ENCODE results near the gene SNRPD3. TPM values are rescaled to one million over a fixed set of nuclear protein-coding genes. Genes with fewer than 3 reads are reported as not detected.
"Not testable (repeated sequence)": the region's sequence is repeated elsewhere in the genome, so short reads cannot be mapped to it uniquely, and the experiment has no call there.

The SNRPD3 gene
- total RNA-seq, 1 donor from 2014 or later: 37.7 TPM

DNA sequence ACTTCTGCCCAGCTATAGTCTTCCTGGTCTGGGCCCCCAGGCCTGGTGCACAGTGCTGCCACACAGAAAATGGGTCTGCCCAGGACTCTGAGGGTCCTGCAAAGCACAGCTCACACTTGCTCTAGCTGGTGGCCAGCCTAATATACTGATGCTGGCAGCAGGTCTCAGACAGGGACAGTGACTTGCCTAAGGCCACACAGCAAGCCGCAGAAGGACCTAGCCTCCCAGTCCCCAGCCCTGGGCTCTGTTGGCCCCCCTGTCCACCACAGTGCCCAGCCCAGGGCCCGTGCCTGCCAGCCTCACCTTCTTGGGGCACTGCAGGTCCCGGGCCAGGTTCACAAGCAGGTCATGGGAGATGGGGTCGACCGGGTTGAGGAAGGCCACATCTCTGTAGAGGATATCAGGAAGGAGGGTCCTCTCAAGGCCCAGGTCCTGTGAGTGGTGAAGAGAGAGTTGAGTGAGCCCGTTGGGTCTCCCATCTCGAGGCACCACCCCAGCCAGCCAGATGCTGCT is 33.8 kb downstream of the SNRPD3 start:
- DNase-seq (ENCODE audit: low spot score) (no peak), ATAC-seq (no peak)

DNA sequence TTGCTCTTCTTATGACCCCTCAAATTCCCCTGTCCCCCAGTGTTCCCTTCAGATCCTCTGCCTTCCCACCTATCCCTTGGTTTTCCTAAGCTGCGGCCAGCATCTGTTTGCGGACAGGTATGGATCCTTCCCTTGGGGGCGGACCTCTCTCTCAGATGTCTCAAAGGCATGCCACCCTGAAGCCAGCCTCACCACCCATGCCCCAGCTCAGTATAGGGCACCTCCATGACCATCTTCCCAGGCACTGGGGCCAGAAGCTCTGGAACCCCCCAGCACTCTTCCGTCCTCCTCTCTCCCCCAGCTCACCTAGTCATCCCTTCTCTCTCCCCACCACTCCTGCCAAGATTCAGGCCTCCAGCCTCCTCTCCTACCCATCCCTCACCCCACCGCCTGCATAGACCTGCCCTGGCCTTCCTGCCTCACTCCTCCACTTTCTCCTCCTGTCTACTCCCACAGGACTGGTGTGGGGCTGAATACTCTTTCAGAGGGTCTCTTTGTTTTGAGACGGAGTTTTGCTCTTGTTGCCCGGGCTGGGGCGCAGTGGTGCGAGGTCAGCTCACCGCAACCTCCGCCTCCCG is 34.9 kb downstream of the SNRPD3 start:
- no peak for DNase-seq (ENCODE audit: low spot score)
- ATAC-seq: no peak

- no peak for ATAC-seq
- no peak for DNase-seq (ENCODE audit: low spot score)
Measured at GRCh38 chr22:24591286-24591830, 35.6 kb downstream of the SNRPD3 start.

- no peak for DNase-seq (ENCODE audit: low spot score)
- no peak for ATAC-seq
Measured at GRCh38 chr22:24592058-24592850, 36.5 kb downstream of the SNRPD3 start.

GRCh38 chr22:24592851-24593558 is 37.2 kb downstream of the SNRPD3 start, which contains the start of gene LRRC75B:
Gene LRRC75B, minus strand, starts transcription at chr22:24593073. Its CDS starts 34 bp downstream, at chr22:24593039.
- ATAC-seq: peak; percentile 83
- peak; percentile 98 for DNase-seq (ENCODE audit: low spot score)

GRCh38 chr22:24593559-24593835 is 37.7 kb downstream of the SNRPD3 start:
- not testable (repeated sequence) for DNase-seq (ENCODE audit: low spot score); ATAC-seq

DNA sequence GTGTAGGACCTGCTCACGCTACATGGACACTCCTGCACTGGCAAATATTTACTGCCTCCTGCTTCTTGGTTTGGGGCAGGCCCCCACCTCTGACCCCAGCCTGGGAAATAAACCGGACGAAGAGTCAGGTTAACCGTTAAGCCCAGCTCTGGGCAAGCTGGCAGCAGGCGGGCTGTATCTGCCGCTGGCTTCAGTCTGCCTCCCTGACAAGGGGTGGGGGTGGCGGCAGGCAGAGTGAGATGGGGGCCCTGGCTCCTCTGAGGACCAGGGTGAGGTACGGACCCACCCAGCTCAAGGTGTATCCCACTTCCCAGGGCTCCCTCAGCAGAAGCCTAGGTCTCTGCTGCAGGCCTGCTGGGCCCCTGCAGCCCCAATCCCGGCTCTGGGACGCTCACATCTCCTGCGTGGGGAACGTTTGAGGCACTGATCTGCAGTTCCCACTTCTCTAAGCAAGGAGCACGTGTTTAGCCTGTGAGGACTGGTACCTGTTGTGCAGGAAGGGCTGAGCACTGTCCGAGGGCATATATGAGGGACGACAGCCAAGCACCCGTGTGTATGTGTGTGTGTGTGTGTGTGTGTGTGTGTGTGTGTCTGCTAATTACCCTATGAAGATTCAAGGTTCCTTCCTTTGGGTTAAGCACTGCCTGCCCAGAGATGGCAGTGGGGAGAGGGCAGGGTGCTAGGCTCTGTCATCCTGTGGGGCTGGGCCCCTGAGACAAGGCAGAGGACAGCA is 38.2 kb downstream of the SNRPD3 start:
- DNase-seq (ENCODE audit: low spot score) (peak; percentile 91), ATAC-seq (peak; percentile 72)

GRCh38 chr22:24594569-24595120 is 38.8 kb downstream of the SNRPD3 start:
- ATAC-seq: peak; percentile 12
- no peak for DNase-seq (ENCODE audit: low spot score)

DNA sequence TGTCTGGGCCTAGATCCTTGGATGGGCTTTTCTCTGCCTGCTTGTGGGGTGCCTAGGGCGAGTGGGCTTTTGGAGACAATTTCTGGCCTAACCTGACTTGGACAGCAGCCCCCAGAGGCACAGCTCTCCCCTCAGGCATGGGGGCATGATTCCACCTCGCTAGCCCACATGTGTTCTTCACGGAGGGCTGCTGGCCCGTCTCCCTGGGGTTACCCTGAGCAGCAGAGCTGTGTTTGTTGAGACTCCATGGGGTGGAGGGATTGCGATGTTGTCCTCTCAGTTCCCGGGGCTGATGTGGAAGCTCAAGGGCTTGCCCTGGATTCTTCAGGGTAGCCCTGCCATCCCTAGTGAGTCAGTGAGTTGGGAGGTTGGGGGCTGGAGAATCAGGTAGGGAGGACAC is 39.4 kb downstream of the SNRPD3 start:
- DNase-seq (ENCODE audit: low spot score) (no peak), ATAC-seq (no peak)

- DNase-seq (ENCODE audit: low spot score) (no peak), ATAC-seq (no peak)
Measured at GRCh38 chr22:24595863-24596262, 40.1 kb downstream of the SNRPD3 start.

GRCh38 chr22:24597076-24597475 is 41.3 kb downstream of the SNRPD3 start:
- not testable (repeated sequence) for ATAC-seq; DNase-seq (ENCODE audit: low spot score)

DNA sequence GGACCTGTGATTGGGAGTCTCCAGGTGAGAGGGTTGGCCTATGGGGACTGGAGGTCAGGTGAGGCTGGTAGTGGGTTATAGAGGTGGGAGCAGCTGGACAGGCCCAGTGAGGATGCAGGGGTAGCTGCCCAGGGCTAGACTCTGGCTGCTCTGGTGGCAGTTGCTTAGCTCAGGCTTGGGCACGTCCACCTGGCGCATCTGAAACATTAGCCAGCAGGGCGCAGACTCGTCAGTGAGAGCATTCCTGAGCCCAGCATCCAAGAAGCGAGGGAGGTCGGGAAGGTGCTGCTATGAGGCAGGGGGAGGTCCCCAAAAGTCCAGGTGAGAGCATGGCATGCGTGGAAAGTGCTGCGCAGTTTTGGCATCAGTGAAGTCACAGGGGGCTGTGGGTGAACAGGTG is 43.7 kb downstream of the SNRPD3 start:
- ATAC-seq (no peak), DNase-seq (ENCODE audit: low spot score) (no peak)

- ATAC-seq; DNase-seq (ENCODE audit: low spot score): not testable (repeated sequence)
Measured at GRCh38 chr22:24599958-24600715, 44.3 kb downstream of the SNRPD3 start.

DNA sequence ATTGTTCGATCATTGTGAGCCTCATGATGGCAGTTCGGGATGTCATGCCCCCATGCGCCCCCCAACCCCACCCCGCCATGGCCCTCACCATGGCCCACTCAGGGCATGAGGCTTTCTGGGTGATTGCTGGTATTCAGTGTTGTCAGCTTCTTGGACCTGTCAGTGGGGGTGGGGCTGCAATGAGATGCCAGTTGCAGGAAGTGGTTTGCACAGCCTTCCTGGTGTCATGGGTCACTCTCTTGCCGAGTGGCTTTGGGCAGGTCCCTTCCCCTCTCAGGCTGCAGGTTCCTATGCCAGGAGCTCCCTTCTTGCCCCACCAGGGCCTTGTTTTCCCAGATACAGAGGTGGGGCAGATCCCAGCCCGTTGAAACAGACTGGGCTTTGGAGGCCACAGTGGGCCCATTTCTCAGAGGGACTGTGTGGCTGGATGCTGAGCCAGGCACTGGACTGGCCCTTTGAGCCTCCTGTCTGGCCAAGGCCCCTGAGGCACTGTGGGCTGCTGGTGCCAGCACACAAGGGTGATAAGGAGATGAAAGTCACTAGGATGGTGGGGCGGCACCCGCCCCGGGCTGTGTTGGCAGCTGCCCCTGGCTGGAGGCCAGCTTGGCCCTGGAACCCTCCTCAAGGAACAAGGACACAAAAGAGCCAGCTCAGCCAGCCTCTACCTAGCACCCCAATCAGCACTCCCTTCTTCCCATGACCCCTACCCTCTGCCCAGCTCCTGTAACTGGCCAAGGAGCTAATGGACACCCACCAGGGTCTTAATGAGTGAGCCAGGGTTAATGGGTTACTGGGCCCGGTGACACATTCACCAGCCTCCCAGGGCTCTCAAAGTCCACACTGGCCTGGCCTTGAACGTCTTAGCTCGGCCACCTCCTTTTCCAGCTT is 45.7 kb downstream of the SNRPD3 start:
- ATAC-seq (peak; percentile 78), DNase-seq (ENCODE audit: low spot score) (peak; percentile 93)

- DNase-seq (ENCODE audit: low spot score): not testable (repeated sequence)
- ATAC-seq: peak; percentile 45
Measured at GRCh38 chr22:24602105-24602749, 46.4 kb downstream of the SNRPD3 start.

- DNase-seq (ENCODE audit: low spot score) (peak; percentile 73), ATAC-seq (peak; percentile 48)
Measured at GRCh38 chr22:24602847-24603769, 47.3 kb downstream of the SNRPD3 start, which contains the start of gene GGT1. Gene GGT1, plus strand, starts transcription at chr22:24603193. Its CDS starts 7,889 bp downstream, at chr22:24611082.
